ENCODE measurements around the gene RAD9A.
"Not testable (repeated sequence)": the region's sequence is repeated elsewhere in the genome, so short reads cannot be mapped to it uniquely, and the experiment has no call there.

The RAD9A gene

DNA sequence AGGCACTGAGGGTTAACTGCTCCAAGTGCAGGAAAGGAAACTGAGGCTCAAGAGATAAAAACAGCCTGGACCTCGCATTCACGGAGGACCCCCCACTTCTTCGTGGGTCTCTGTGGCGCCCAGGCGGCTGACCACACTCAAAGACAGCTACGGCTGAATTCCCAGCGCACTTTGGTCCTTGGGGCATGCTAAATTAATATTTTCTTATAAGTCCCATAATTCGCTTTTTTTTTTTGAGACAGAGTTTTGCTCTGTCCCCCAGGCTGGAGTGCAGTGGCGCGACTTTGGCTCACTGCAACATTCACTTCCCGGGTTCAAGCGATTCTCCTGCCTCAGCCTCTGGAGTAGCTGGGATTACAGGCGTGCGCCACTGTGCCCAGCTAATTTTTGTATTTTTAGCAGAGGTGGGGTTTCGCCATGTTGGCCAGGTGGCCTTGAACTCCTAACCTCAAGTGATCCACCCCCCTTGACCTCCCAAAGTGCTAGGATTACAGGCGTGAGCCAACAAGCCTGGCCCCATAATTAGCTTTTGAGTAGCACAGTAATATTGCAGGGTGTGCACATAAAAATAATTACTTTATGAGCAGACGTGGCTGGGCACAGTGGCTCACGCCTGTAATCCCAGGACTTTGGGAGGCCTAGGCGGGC is 10.5 kb downstream of the RAD9A start:
- not testable (repeated sequence) for ATAC-seq

DNA sequence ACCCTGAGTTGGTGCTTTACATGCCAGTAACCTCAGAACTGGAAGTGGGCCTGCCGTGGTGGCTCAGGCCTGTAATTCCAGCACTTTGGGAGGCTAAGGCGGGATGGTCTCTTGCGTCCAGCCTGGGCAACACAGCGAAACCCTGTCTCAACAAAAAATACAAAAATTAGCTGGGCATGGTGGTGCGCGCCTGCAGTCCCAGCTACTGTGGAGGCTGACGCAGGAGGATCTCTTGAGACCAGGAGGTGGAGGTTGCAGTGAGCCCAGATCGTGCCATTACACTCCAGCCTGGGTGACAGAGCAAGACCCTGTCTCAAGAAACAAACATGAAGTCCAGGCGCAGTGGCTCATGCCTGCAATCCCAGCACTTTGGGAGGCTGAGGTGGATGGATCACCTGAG is 11.3 kb downstream of the RAD9A start:
- not testable (repeated sequence) for ATAC-seq

- no peak for ATAC-seq
- no peak for TF ChIP-seq ISL1 (CRISPR knock-in tag; IDR thresholded peaks at IDR 0.05)
Measured at GRCh38 chr11:67404515-67405195, 12.9 kb downstream of the RAD9A start.

DNA sequence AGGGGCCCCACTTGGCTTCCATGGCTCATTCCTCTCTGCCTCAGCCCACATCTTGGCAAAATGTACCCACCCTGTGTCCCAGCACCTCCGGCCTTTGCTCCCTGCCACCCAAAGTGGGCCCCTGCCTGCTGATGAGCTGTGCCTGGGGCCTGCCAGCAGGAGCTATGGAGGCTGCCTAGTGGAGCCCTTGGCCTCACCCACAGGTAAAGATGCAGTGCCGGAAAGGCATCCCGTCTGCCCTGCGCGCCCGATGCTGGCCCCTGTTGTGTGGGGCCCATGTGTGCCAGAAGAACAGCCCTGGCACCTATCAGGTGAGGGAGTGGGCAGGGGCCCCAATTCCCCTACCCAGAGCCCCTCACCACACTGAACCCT is 13.4 kb downstream of the RAD9A start:
- TF ChIP-seq ZNF8 (CRISPR knock-in tag; IDR thresholded peaks at IDR 0.05), result no peak
- no peak for TF ChIP-seq ISL1 (CRISPR knock-in tag; IDR thresholded peaks at IDR 0.05)
- no peak for TF ChIP-seq CSRNP3 (CRISPR knock-in tag; IDR thresholded peaks at IDR 0.05)
- TF ChIP-seq ZNF565 (CRISPR knock-in tag; conservative IDR thresholded peaks at IDR 0.05; ENCODE audit: low read depth), result no peak
- no peak for TF ChIP-seq RARB (CRISPR knock-in tag; IDR thresholded peaks at IDR 0.05)
- no peak for TF ChIP-seq ESRRG (CRISPR knock-in tag; IDR thresholded peaks at IDR 0.05)
- no peak for TF ChIP-seq PPARA (CRISPR knock-in tag; IDR thresholded peaks at IDR 0.05; ENCODE audit: borderline replicate concordance)
- no peak for TF ChIP-seq ARNTL (CRISPR knock-in tag; IDR thresholded peaks at IDR 0.05; ENCODE audit: borderline replicate concordance, low read depth)
- TF ChIP-seq CSDC2 (CRISPR knock-in tag; IDR thresholded peaks at IDR 0.05), result no peak
- TF ChIP-seq SNAI2 (CRISPR knock-in tag; IDR thresholded peaks at IDR 0.05), result no peak
- TF ChIP-seq TCF4 (CRISPR knock-in tag; IDR thresholded peaks at IDR 0.05; ENCODE audit: borderline replicate concordance), result no peak
- TF ChIP-seq ZFP30 (CRISPR knock-in tag; IDR thresholded peaks at IDR 0.05), result no peak
- no peak for TF ChIP-seq GLIS3 (CRISPR knock-in tag; IDR thresholded peaks at IDR 0.05)
- no peak for TF ChIP-seq PATZ1 (CRISPR knock-in tag; IDR thresholded peaks at IDR 0.05; ENCODE audit: borderline replicate concordance)
- no peak for TF ChIP-seq ZC3H10 (CRISPR knock-in tag; IDR thresholded peaks at IDR 0.05)
- TF ChIP-seq ZFP3 (CRISPR knock-in tag; IDR thresholded peaks at IDR 0.05), result no peak
- TF ChIP-seq, protein P1, sequence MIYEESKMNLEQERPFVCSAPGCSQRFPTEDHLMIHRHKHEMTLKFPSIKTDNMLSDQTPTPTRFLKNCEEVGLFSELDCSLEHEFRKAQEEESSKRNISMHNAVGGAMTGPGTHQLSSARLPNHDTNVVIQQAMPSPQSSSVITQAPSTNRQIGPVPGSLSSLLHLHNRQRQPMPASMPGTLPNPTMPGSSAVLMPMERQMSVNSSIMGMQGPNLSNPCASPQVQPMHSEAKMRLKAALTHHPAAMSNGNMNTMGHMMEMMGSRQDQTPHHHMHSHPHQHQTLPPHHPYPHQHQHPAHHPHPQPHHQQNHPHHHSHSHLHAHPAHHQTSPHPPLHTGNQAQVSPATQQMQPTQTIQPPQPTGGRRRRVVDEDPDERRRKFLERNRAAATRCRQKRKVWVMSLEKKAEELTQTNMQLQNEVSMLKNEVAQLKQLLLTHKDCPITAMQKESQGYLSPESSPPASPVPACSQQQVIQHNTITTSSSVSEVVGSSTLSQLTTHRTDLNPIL (CRISPR knock-in tag; IDR thresholded peaks at IDR 0.05; ENCODE audit: low read depth), result no peak
- TF ChIP-seq POU6F1 (CRISPR knock-in tag; IDR thresholded peaks at IDR 0.05; ENCODE audit: borderline replicate concordance, low read depth), result no peak
- no peak for ATAC-seq

DNA sequence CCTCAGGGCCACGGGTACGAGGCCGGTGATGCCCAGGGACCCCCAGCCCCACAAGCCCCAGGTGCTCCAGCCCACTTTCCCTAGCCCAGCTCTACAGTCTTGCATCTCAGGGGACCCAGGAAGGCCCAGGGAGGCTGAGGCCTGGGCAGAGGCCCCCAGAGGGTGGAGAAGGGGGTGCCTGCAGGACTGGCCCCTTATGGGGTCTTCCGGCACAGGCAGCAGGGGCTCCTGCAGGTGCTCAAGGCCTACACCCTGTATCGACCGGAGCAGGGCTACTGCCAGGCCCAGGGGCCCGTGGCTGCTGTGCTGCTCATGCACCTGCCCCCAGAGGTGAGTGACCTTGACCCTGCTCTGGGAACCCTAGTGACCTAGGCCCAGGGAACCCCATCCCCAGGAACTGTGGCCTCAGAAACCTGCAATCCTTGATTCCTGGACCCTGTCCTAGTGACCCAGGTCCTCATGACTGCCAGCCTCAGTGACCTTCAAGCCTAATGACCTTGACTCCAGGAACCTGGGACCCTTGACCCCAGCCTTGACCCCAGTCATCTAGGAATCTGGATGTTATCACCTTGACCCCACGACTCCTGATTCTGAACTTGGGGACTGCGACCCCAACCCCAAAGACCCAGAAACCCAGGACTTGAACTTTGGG is 14.0 kb downstream of the RAD9A start:
- TF ChIP-seq, protein P1 (CRISPR knock-in tag; IDR thresholded peaks at IDR 0.05; ENCODE audit: low read depth), result no peak
- TF ChIP-seq GLIS3 (CRISPR knock-in tag; IDR thresholded peaks at IDR 0.05), result no peak
- TF ChIP-seq TCF4 (CRISPR knock-in tag; IDR thresholded peaks at IDR 0.05; ENCODE audit: borderline replicate concordance), result no peak
- TF ChIP-seq POU6F1 (CRISPR knock-in tag; IDR thresholded peaks at IDR 0.05; ENCODE audit: borderline replicate concordance, low read depth), result no peak
- no peak for TF ChIP-seq ARNTL (CRISPR knock-in tag; IDR thresholded peaks at IDR 0.05; ENCODE audit: borderline replicate concordance, low read depth)
- no peak for ATAC-seq
